ENCODE data around the gene PTDSS2.
A peak's percentile ranks its signal among the peaks of the same experiment; 100 is the strongest.

The PTDSS2 gene

GRCh38 chr11:538431-539051 is 88.5 kb downstream of the PTDSS2 start:
- Mint-ChIP-seq H3K27me3 (no peaks in the 10 kb centered on the region), H3K9me3 (no peaks in the 10 kb centered on the region), H3K27ac (ENCODE audit: low read depth) (peak overlapping the region; percentile 55), H3K36me3 (ENCODE audit: insufficient read depth) (peaks cover 14% of the 10 kb centered on the region), H3K4me3 (no peak overlapping the region), H3K4me1 (peaks cover 16% of the 10 kb centered on the region)
- ATAC-seq (replicated peaks; ENCODE audit: extremely low read depth, poor library complexity, severe bottlenecking), result no peak
- no peak for DNase-seq (ENCODE audit: low spot score in 2 of 2)

GRCh38 chr11:539971-540481 is 89.9 kb downstream of the PTDSS2 start:
- ATAC-seq (replicated peaks; ENCODE audit: extremely low read depth, poor library complexity, severe bottlenecking) (no peak), DNase-seq (ENCODE audit: low spot score in 2 of 2) (peak in 1 of 2 donors; percentile 13)
- H3K27ac Mint-ChIP-seq (ENCODE audit: low read depth), result no peak overlapping the region
- peaks cover 16% of the 10 kb centered on the region for H3K4me1 Mint-ChIP-seq
- no peak overlapping the region for H3K4me3 Mint-ChIP-seq
- H3K27me3 Mint-ChIP-seq, result no peaks in the 10 kb centered on the region
- no peaks in the 10 kb centered on the region for H3K9me3 Mint-ChIP-seq
- peaks cover 12% of the 10 kb centered on the region for H3K36me3 Mint-ChIP-seq (ENCODE audit: insufficient read depth)

All from central memory CD8-positive, alpha-beta T cell (primary cell).